Measurements from ENCODE around the gene VAT1L.

DNA sequence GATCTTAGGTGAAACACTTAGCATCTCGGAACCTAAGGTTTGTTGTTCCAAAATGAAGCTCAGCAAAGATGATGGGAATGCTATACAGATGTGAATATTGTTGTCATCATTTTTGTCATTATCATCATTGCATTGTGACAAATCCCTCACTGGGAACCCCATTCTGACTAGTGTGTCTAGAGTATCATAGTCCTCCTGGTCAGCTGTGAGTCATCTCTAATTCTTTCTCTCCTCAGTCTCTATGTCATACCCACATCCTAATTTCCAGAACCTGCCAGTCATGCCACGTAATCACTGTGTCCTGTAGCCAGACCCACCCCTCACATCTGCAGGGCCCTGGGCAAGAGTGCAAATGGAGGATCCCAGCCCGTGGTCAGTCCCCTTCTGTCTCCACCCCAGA is 173.4 kb downstream of the VAT1L start:
- TF ChIP-seq CTCF (IDR thresholded peaks at IDR 0.05) (no peak), RORB (CRISPR knock-in tag; IDR thresholded peaks at IDR 0.05) (no peak), NR1H2 (CRISPR knock-in tag; IDR thresholded peaks at IDR 0.05) (no peak), FOXP1 (CRISPR knock-in tag; IDR thresholded peaks at IDR 0.05; ENCODE audit: borderline replicate concordance) (no peak)
- TF ChIP-seq, protein P1, sequence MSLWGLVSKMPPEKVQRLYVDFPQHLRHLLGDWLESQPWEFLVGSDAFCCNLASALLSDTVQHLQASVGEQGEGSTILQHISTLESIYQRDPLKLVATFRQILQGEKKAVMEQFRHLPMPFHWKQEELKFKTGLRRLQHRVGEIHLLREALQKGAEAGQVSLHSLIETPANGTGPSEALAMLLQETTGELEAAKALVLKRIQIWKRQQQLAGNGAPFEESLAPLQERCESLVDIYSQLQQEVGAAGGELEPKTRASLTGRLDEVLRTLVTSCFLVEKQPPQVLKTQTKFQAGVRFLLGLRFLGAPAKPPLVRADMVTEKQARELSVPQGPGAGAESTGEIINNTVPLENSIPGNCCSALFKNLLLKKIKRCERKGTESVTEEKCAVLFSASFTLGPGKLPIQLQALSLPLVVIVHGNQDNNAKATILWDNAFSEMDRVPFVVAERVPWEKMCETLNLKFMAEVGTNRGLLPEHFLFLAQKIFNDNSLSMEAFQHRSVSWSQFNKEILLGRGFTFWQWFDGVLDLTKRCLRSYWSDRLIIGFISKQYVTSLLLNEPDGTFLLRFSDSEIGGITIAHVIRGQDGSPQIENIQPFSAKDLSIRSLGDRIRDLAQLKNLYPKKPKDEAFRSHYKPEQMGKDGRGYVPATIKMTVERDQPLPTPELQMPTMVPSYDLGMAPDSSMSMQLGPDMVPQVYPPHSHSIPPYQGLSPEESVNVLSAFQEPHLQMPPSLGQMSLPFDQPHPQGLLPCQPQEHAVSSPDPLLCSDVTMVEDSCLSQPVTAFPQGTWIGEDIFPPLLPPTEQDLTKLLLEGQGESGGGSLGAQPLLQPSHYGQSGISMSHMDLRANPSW (CRISPR knock-in tag; conservative IDR thresholded peaks at IDR 0.05; ENCODE audit: low read depth), result no peak
- TF ChIP-seq, protein P2, sequence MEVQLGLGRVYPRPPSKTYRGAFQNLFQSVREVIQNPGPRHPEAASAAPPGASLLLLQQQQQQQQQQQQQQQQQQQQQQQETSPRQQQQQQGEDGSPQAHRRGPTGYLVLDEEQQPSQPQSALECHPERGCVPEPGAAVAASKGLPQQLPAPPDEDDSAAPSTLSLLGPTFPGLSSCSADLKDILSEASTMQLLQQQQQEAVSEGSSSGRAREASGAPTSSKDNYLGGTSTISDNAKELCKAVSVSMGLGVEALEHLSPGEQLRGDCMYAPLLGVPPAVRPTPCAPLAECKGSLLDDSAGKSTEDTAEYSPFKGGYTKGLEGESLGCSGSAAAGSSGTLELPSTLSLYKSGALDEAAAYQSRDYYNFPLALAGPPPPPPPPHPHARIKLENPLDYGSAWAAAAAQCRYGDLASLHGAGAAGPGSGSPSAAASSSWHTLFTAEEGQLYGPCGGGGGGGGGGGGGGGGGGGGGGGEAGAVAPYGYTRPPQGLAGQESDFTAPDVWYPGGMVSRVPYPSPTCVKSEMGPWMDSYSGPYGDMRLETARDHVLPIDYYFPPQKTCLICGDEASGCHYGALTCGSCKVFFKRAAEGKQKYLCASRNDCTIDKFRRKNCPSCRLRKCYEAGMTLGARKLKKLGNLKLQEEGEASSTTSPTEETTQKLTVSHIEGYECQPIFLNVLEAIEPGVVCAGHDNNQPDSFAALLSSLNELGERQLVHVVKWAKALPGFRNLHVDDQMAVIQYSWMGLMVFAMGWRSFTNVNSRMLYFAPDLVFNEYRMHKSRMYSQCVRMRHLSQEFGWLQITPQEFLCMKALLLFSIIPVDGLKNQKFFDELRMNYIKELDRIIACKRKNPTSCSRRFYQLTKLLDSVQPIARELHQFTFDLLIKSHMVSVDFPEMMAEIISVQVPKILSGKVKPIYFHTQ (CRISPR knock-in tag; IDR thresholded peaks at IDR 0.05), result no peak
- TF ChIP-seq, protein P3, sequence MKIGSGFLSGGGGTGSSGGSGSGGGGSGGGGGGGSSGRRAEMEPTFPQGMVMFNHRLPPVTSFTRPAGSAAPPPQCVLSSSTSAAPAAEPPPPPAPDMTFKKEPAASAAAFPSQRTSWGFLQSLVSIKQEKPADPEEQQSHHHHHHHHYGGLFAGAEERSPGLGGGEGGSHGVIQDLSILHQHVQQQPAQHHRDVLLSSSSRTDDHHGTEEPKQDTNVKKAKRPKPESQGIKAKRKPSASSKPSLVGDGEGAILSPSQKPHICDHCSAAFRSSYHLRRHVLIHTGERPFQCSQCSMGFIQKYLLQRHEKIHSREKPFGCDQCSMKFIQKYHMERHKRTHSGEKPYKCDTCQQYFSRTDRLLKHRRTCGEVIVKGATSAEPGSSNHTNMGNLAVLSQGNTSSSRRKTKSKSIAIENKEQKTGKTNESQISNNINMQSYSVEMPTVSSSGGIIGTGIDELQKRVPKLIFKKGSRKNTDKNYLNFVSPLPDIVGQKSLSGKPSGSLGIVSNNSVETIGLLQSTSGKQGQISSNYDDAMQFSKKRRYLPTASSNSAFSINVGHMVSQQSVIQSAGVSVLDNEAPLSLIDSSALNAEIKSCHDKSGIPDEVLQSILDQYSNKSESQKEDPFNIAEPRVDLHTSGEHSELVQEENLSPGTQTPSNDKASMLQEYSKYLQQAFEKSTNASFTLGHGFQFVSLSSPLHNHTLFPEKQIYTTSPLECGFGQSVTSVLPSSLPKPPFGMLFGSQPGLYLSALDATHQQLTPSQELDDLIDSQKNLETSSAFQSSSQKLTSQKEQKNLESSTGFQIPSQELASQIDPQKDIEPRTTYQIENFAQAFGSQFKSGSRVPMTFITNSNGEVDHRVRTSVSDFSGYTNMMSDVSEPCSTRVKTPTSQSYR (CRISPR knock-in tag; IDR thresholded peaks at IDR 0.05), result no peak
- TF ChIP-seq, protein P4, sequence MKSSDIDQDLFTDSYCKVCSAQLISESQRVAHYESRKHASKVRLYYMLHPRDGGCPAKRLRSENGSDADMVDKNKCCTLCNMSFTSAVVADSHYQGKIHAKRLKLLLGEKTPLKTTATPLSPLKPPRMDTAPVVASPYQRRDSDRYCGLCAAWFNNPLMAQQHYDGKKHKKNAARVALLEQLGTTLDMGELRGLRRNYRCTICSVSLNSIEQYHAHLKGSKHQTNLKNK (CRISPR knock-in tag; IDR thresholded peaks at IDR 0.05), result no peak
- TF ChIP-seq, protein P5, sequence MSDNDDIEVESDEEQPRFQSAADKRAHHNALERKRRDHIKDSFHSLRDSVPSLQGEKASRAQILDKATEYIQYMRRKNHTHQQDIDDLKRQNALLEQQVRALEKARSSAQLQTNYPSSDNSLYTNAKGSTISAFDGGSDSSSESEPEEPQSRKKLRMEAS (CRISPR knock-in tag; IDR thresholded peaks at IDR 0.05), result no peak
